Stimulated activated CD4-positive, alpha-beta T cell treated with anti-CD3 and anti-CD28 coated beads, Interleukin-2, amount 100 ng/mL, for 48 hours (primary cell): Measurements from ENCODE around the gene VIPAS39.

ENCODE experiments used
- DNase-seq, 2 donors: peaks; one replicate each; pipeline ENCODE4 v3.0.0-alpha.2; 2020

VIPAS39 gene

GRCh38 chr14:77400216-77400615 lies 57.2 kb downstream of the VIPAS39 start:
- no peak for DNase-seq

GRCh38 chr14:77390188-77390587 lies 67.2 kb downstream of the VIPAS39 start:
- no peak for DNase-seq

- no peak for DNase-seq
These were observed 78.7 kb downstream of the VIPAS39 start for GRCh38 chr14:77378701-77379100.

GRCh38 chr14:77377502-77377844 lies 79.9 kb downstream of the VIPAS39 start:
- DNase-seq: no peak

- DNase-seq: peak; percentile 74
These were observed 80.5 kb downstream of the VIPAS39 start, which contains the start of the genes SAMD15 and TMED8 for GRCh38 chr14:77376771-77377501. SAMD15 (plus strand) TSS chr14:77377379; CDS start chr14:77377419, 40 bp downstream. TMED8 (minus strand) TSS chr14:77377094; CDS start chr14:77377053, 41 bp downstream.
